Measurements from ENCODE around the gene ATRAID.

DNA sequence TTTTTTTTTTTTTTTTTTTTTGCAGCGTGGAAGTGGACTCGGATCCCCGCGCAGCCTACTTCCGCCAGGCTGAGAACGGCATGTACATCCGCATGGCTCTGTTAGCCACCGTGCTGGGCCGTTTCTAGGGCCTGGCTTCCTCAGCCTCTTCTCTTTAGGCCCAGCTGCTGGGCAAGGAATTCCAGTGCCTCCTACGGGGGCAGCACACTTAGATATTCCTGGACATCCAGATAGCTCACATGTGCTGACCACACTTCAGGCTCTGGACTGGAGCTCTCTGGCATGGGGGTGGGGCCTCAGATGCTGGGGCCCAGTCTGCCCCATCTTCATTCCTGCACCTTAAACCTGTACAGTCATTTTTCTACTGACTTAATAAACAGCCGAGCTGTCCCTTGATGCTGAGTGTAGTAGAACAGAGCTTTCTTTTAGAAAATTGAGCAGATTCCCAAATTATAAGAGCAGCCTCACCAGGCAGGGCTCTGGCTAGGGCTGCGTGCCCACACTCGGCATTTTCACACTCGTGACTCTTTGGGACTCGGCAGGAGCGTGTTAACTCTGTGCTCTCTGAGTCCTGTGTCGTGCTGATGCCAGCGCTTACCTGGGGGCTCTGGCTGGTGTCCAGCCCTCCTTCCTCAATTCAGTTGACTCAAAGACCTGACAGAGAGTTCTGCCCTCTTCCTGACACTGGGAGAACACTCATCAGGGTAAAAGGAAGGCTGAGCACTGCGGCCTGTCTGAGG is 31.7 kb downstream of the ATRAID start:
- TF ChIP-seq, protein P1, sequence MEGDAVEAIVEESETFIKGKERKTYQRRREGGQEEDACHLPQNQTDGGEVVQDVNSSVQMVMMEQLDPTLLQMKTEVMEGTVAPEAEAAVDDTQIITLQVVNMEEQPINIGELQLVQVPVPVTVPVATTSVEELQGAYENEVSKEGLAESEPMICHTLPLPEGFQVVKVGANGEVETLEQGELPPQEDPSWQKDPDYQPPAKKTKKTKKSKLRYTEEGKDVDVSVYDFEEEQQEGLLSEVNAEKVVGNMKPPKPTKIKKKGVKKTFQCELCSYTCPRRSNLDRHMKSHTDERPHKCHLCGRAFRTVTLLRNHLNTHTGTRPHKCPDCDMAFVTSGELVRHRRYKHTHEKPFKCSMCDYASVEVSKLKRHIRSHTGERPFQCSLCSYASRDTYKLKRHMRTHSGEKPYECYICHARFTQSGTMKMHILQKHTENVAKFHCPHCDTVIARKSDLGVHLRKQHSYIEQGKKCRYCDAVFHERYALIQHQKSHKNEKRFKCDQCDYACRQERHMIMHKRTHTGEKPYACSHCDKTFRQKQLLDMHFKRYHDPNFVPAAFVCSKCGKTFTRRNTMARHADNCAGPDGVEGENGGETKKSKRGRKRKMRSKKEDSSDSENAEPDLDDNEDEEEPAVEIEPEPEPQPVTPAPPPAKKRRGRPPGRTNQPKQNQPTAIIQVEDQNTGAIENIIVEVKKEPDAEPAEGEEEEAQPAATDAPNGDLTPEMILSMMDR (IDR thresholded peaks at IDR 0.05 in 8 of 11, conservative IDR thresholded peaks at IDR 0.05 in 3 of 11): no peak
- TF ChIP-seq POLR2A (IDR thresholded peaks at IDR 0.05): no peak
